HEK293 (cell line): ENCODE measurements around the gene AIF1L.
A peak's percentile ranks its signal among the peaks of the same experiment; 100 is the strongest.

ENCODE experiments used
- CTCF ChIA-PET: fragments of 350-600 bp; formaldehyde crosslinking; extraction: SDS; loops from one replicate; lab custom pipeline; 2021; ENCODE audit warnings: antibody characterized with exemption; lab: Yijun Ruan, JAX
- POLR2A ChIA-PET: fragments of 300-600 bp; formaldehyde crosslinking; extraction: SDS; loops from one replicate; lab custom pipeline; 2020; ENCODE audit warnings: antibody characterized with exemption, inconsistent platforms; lab: Yijun Ruan, JAX
- H3K27ac ChIP-seq: fragments of 200-500 bp; sonication (Bioruptor generic); 2 replicates; pipeline ENCODE4 v1.5.1; 2014; ENCODE audit warnings: low read depth, low read length, control low read depth, inconsistent platforms; ENCODE audit errors: extremely low read depth
- H3K36me3 ChIP-seq, 2 experiments: fragments of 200-500 bp in 1 of 2; sonication (Bioruptor generic) in 1 of 2; 1 replicate in 1 of 2; 2 replicates in 1 of 2; pipeline ENCODE4 v1.5.1; 2014 to 2017; ENCODE audit warnings: inconsistent platforms in 2 of 2, low read length in 2 of 2; ENCODE audit not compliant: control insufficient read depth in 2 of 2, insufficient read depth in 1 of 2
- H3K4me1 ChIP-seq: fragments of 200-500 bp; sonication (Bioruptor generic); 2 replicates; pipeline ENCODE4 v1.5.1; 2014; ENCODE audit warnings: mild to moderate bottlenecking, low read length, inconsistent platforms; ENCODE audit not compliant: control insufficient read depth, insufficient read depth
- H3K4me3 ChIP-seq: 2 replicates; pipeline ENCODE4 v1.5.1; 2011; ENCODE audit warnings: low read depth, mild to moderate bottlenecking, control low read depth, low read length, moderate library complexity
- H3K9me3 ChIP-seq: fragments of 200-500 bp; sonication (Bioruptor generic); 2 replicates; pipeline ENCODE4 v1.5.1; 2014; ENCODE audit warnings: low read depth, low read length, inconsistent platforms; ENCODE audit not compliant: control insufficient read depth, insufficient read depth
- HOXA7 ChIP-seq: sonication (generic); formaldehyde crosslinking; IDR thresholded peaks from 2 replicates; pipeline ENCODE4 v1.8.1; 2022; ENCODE audit warnings: missing genetic modification reagents, borderline replicate concordance
- RBAK ChIP-seq: fragments of 450-650 bp; formaldehyde crosslinking; IDR thresholded peaks from 2 replicates; pipeline ENCODE4 v1.5.1; 2016; ENCODE audit warnings: missing biosample characterization, missing genetic modification characterization
- WT1 ChIP-seq: fragments of 450-650 bp; formaldehyde crosslinking; IDR thresholded peaks from 2 replicates; pipeline ENCODE4 v1.5.1; 2016; ENCODE audit warnings: missing biosample characterization, missing genetic modification characterization
- ZNF202 ChIP-seq: fragments of 450-650 bp; formaldehyde crosslinking; IDR thresholded peaks from 2 replicates; pipeline ENCODE4 v1.5.1; 2016; ENCODE audit warnings: missing biosample characterization, missing genetic modification characterization, borderline replicate concordance
- ZNF239 ChIP-seq: fragments of 450-650 bp; formaldehyde crosslinking; IDR thresholded peaks from 2 replicates; pipeline ENCODE4 v1.5.1; 2016; ENCODE audit warnings: missing biosample characterization, missing genetic modification characterization
- ZNF311 ChIP-seq: fragments of 450-650 bp; formaldehyde crosslinking; IDR thresholded peaks from 2 replicates; pipeline ENCODE4 v1.5.1; 2017; ENCODE audit warnings: missing biosample characterization, missing genetic modification characterization, borderline replicate concordance
- ZNF335 ChIP-seq: fragments of 450-650 bp; formaldehyde crosslinking; conservative IDR thresholded peaks from 2 replicates; pipeline ENCODE4 v1.5.1; 2016; ENCODE audit warnings: missing biosample characterization, missing genetic modification characterization
- ZNF37A ChIP-seq: fragments of 450-650 bp; IDR thresholded peaks from 2 replicates; pipeline ENCODE4 v1.5.1; 2018; ENCODE audit warnings: missing biosample characterization, missing genetic modification characterization
- ZNF501 ChIP-seq: fragments of 450-650 bp; formaldehyde crosslinking; IDR thresholded peaks from 2 replicates; pipeline ENCODE4 v1.5.1; 2016; ENCODE audit warnings: missing biosample characterization, missing genetic modification characterization
- ZNF521 ChIP-seq: fragments of 450-650 bp; formaldehyde crosslinking; IDR thresholded peaks from 2 replicates; pipeline ENCODE4 v1.5.1; 2017; ENCODE audit warnings: missing biosample characterization, mild to moderate bottlenecking, missing genetic modification characterization
- ZNF561 ChIP-seq: fragments of 450-650 bp; IDR thresholded peaks from 2 replicates; pipeline ENCODE4 v1.5.1; 2018; ENCODE audit warnings: missing biosample characterization, missing genetic modification characterization, borderline replicate concordance
- ZNF777 ChIP-seq: fragments of 450-650 bp; formaldehyde crosslinking; IDR thresholded peaks from 2 replicates; pipeline ENCODE4 v1.5.1; 2017; ENCODE audit warnings: missing biosample characterization, missing genetic modification characterization, borderline replicate concordance
- ZNF791 ChIP-seq: fragments of 450-650 bp; formaldehyde crosslinking; IDR thresholded peaks from 2 replicates; pipeline ENCODE4 v1.5.1; 2016; ENCODE audit warnings: missing biosample characterization, missing genetic modification characterization
- TF ChIP-seq, protein P1 (sequence below): fragments of 450-650 bp; formaldehyde crosslinking; IDR thresholded peaks from 2 replicates; pipeline ENCODE4 v1.5.1; 2017; ENCODE audit warnings: missing biosample characterization, missing genetic modification characterization
- TF ChIP-seq, protein P2 (sequence below): fragments of 450-650 bp; formaldehyde crosslinking; IDR thresholded peaks from 2 replicates; pipeline ENCODE4 v1.5.1; 2017; ENCODE audit warnings: missing biosample characterization, missing genetic modification characterization
- TF ChIP-seq, protein P3 (sequence below): fragments of 450-650 bp; formaldehyde crosslinking; IDR thresholded peaks from 2 replicates; pipeline ENCODE4 v1.5.1; 2016; ENCODE audit warnings: missing biosample characterization, missing genetic modification characterization
- TF ChIP-seq, protein P4 (sequence below): fragments of 450-650 bp; formaldehyde crosslinking; IDR thresholded peaks from 2 replicates; pipeline ENCODE4 v1.5.1; 2016; ENCODE audit warnings: missing biosample characterization, missing genetic modification characterization
- TF ChIP-seq, protein P5 (sequence below): fragments of 450-650 bp; IDR thresholded peaks from 2 replicates; pipeline ENCODE4 v1.5.1; 2018; ENCODE audit warnings: missing biosample characterization, missing genetic modification characterization

The AIF1L gene

DNA sequence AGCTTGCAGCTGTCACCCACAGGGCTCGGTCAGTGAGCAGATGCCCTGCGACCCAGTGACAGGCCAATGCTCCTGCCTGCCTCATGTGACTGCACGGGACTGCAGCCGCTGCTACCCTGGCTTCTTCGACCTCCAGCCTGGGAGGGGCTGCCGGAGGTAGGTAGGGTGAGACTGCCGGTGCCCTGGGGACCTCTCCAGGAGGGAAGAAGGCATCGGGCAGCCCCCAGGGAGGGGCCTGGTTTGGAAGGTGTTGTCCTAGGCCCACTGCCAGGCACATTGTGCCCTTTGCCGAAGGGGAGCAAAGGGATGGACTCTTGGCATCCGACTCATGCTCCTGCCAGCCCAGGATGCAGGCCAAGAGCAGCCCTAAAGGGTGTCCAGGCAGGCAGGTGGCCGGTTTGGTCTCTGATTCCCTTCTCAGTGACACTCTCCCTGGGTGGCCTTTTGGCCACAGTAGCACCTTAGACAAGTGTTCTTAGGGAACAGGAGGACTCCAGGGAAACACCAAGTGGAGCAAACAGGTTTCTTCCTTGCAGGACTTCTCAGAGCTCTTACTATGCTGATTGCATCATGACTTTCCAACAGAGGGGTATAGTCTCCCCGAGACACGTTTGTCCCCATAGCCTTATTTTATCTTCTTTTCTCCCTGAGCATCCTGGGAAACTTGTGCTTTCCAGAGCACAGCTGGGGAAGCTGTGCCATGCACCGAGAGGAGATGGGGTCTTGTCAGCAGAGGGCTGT, 28.1 kb upstream of the AIF1L start:
- ChIA-PET POLR2A (interaction anchor here (1.4 kb wide), 1 partner anchor 57 kb away, joined by 5 read pairs; the partner anchor contains the start of gene NUP214), CTCF (no interaction called here)
- no peaks in the 10 kb centered on the region for H3K36me3 ChIP-seq
- TF ChIP-seq ZNF239 (tag by site-specific recombination) (peak; percentile 94; the same call in 1 of the 2 replicates), HOXA7 (no peak)
- H3K4me3 ChIP-seq: no peak overlapping the region
- H3K27ac ChIP-seq: no peak overlapping the region
- H3K4me1 ChIP-seq: no peaks in the 10 kb centered on the region
- H3K9me3 ChIP-seq: no peaks in the 10 kb centered on the region

DNA sequence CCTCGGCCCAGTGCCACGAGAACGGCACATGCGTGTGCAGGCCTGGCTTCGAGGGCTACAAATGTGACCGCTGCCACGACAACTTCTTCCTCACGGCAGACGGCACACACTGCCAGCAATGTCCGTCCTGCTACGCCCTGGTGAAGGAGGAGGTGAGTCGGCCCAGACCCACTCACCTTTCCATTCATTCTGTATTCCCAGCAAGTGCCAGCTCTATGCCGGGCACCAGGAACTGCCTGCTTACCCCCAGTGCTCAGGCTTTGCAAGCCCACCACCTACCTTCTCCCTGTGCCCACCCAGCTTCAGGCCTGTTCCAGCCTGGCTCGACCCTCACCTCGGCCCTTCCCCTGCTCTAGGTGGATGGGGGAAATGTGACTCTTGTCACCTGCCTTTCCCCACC, 26.6 kb upstream of the AIF1L start:
- Histone ChIP-seq H3K4me1 (no peaks in the 10 kb centered on the region), H3K9me3 (no peaks in the 10 kb centered on the region), H3K4me3 (no peak overlapping the region), H3K36me3 (no peaks in the 10 kb centered on the region), H3K27ac (no peak overlapping the region)
- TF ChIP-seq, protein P1, sequence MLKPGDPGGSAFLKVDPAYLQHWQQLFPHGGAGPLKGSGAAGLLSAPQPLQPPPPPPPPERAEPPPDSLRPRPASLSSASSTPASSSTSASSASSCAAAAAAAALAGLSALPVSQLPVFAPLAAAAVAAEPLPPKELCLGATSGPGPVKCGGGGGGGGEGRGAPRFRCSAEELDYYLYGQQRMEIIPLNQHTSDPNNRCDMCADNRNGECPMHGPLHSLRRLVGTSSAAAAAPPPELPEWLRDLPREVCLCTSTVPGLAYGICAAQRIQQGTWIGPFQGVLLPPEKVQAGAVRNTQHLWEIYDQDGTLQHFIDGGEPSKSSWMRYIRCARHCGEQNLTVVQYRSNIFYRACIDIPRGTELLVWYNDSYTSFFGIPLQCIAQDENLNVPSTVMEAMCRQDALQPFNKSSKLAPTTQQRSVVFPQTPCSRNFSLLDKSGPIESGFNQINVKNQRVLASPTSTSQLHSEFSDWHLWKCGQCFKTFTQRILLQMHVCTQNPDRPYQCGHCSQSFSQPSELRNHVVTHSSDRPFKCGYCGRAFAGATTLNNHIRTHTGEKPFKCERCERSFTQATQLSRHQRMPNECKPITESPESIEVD (tag by site-specific recombination): no peak
- ChIA-PET CTCF (no interaction called here), POLR2A (no interaction called here)

DNA sequence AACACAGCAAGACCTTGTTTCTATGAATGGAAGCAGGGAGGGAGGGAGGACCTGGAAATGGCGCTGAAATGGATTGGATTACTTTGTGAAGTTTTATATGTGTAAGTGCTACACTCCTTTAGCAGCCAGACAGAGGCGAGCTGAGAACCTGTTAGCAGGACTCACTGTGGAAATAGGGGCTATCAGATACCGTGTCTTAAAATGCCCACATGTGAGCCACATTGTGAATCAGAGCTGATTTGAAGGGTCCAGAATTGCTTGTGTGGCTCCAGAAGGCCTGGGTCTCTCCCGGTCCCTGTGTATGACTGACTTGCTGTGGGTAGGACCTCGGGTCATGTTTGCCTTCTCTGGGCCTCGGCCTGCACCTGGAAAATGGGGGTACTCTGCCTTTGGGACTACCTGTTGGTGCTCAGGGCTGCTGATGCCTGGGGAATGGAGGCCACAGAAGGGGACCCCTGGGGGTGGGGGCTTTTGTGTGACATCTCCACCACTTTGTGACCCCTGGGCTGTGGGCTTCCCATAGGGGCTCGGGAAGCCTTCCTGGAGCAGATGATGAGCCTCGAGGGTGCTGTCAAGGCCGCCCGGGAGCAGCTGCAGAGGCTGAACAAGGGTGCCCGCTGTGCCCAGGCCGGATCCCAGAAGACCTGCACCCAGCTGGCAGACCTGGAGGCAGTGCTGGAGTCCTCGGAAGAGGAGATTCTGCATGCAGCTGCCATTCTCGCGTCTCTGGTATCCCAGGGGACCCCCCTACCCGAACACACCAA, 24.0 kb upstream of the AIF1L start:
- no peaks in the 10 kb centered on the region for H3K36me3 ChIP-seq
- POLR2A ChIA-PET: interaction anchor here (0.6 kb wide), 1 partner anchor 184 kb away, joined by 3 read pairs; no protein-coding TSS in a partner anchor
- H3K4me1 ChIP-seq: no peaks in the 10 kb centered on the region
- no peaks in the 10 kb centered on the region for H3K9me3 ChIP-seq
- no peak overlapping the region for H3K27ac ChIP-seq
- no peak overlapping the region for H3K4me3 ChIP-seq
- no peak for TF ChIP-seq ZNF335 (tag by site-specific recombination)
- TF ChIP-seq ZNF777 (tag by site-specific recombination): no peak
- no peak for TF ChIP-seq ZNF37A (tag by site-specific recombination)
- TF ChIP-seq, protein P2, sequence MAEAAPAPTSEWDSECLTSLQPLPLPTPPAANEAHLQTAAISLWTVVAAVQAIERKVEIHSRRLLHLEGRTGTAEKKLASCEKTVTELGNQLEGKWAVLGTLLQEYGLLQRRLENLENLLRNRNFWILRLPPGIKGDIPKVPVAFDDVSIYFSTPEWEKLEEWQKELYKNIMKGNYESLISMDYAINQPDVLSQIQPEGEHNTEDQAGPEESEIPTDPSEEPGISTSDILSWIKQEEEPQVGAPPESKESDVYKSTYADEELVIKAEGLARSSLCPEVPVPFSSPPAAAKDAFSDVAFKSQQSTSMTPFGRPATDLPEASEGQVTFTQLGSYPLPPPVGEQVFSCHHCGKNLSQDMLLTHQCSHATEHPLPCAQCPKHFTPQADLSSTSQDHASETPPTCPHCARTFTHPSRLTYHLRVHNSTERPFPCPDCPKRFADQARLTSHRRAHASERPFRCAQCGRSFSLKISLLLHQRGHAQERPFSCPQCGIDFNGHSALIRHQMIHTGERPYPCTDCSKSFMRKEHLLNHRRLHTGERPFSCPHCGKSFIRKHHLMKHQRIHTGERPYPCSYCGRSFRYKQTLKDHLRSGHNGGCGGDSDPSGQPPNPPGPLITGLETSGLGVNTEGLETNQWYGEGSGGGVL (tag by site-specific recombination): no peak
- TF ChIP-seq, protein P3, sequence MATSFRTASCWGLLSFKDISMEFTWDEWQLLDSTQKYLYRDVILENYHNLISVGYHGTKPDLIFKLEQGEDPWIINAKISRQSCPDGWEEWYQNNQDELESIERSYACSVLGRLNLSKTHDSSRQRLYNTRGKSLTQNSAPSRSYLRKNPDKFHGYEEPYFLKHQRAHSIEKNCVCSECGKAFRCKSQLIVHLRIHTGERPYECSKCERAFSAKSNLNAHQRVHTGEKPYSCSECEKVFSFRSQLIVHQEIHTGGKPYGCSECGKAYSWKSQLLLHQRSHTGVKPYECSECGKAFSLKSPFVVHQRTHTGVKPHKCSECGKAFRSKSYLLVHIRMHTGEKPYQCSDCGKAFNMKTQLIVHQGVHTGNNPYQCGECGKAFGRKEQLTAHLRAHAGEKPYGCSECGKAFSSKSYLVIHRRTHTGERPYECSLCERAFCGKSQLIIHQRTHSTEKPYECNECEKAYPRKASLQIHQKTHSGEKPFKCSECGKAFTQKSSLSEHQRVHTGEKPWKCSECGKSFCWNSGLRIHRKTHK (tag by site-specific recombination): no peak
- no peak for TF ChIP-seq ZNF501 (tag by site-specific recombination)
- TF ChIP-seq ZNF521: no peak
- TF ChIP-seq ZNF311: no peak
- TF ChIP-seq ZNF202: no peak
- TF ChIP-seq WT1: no peak
- TF ChIP-seq, protein P4, sequence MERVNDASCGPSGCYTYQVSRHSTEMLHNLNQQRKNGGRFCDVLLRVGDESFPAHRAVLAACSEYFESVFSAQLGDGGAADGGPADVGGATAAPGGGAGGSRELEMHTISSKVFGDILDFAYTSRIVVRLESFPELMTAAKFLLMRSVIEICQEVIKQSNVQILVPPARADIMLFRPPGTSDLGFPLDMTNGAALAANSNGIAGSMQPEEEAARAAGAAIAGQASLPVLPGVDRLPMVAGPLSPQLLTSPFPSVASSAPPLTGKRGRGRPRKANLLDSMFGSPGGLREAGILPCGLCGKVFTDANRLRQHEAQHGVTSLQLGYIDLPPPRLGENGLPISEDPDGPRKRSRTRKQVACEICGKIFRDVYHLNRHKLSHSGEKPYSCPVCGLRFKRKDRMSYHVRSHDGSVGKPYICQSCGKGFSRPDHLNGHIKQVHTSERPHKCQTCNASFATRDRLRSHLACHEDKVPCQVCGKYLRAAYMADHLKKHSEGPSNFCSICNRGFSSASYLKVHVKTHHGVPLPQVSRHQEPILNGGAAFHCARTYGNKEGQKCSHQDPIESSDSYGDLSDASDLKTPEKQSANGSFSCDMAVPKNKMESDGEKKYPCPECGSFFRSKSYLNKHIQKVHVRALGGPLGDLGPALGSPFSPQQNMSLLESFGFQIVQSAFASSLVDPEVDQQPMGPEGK (tag by site-specific recombination): no peak
- no peak for TF ChIP-seq ZNF561 (tag by site-specific recombination)
- TF ChIP-seq ZNF791 (tag by site-specific recombination): no peak
- TF ChIP-seq, protein P5, sequence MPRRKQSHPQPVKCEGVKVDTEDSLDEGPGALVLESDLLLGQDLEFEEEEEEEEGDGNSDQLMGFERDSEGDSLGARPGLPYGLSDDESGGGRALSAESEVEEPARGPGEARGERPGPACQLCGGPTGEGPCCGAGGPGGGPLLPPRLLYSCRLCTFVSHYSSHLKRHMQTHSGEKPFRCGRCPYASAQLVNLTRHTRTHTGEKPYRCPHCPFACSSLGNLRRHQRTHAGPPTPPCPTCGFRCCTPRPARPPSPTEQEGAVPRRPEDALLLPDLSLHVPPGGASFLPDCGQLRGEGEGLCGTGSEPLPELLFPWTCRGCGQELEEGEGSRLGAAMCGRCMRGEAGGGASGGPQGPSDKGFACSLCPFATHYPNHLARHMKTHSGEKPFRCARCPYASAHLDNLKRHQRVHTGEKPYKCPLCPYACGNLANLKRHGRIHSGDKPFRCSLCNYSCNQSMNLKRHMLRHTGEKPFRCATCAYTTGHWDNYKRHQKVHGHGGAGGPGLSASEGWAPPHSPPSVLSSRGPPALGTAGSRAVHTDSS (tag by site-specific recombination): no peak
- TF ChIP-seq RBAK: no peak
- CTCF ChIA-PET: no interaction called here
